ENCODE data around the gene FAM83F.

FAM83F gene

DNA sequence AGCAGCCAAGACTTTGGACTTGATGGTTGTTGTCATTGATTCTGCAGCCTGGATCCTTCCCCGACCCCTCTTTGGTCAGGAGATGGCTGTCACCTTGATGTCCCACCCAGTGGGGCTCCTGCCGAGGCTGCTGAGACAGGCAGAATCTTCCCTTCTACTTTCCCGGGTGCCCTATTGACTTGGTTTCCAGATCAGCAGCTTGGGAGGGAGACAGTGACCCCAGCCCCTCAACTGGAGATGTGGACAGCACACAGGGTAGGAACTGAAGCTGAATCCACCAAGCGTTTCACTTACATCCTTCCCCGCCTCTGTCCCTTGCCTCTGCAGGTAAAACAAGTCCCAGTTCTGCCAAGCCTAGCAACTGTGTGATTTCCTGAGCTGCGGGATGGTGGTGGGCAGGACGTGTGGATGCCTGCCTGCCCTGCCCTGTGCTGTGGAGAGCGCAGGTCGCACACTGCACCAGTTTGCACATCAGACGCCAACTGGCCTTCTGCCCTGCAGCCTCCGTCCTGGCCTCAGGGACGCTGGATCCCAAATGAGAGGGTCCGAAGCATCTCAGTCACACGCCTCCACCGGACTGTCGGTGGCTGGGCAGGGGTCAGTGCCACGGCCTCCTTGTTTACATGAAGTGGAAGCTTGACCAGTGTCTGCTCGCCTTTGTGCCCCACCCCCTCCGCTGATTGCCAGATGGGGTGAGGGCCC lies 34.6 kb downstream of the FAM83F start:
- H3K4me3 ChIP-seq (ENCODE audit: control insufficient read depth, low read depth, low read length): no peak overlapping the region
- DNase-seq (ENCODE audit: low read depth): no peak

GRCh38 chr22:40030026-40030757 lies 35.4 kb downstream of the FAM83F start:
- no peak overlapping the region for H3K4me3 ChIP-seq (ENCODE audit: control insufficient read depth, low read depth, low read length)
- no peak for DNase-seq (ENCODE audit: low read depth)
- TF ChIP-seq, protein P1, sequence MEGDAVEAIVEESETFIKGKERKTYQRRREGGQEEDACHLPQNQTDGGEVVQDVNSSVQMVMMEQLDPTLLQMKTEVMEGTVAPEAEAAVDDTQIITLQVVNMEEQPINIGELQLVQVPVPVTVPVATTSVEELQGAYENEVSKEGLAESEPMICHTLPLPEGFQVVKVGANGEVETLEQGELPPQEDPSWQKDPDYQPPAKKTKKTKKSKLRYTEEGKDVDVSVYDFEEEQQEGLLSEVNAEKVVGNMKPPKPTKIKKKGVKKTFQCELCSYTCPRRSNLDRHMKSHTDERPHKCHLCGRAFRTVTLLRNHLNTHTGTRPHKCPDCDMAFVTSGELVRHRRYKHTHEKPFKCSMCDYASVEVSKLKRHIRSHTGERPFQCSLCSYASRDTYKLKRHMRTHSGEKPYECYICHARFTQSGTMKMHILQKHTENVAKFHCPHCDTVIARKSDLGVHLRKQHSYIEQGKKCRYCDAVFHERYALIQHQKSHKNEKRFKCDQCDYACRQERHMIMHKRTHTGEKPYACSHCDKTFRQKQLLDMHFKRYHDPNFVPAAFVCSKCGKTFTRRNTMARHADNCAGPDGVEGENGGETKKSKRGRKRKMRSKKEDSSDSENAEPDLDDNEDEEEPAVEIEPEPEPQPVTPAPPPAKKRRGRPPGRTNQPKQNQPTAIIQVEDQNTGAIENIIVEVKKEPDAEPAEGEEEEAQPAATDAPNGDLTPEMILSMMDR (conservative IDR thresholded peaks at IDR 0.05; ENCODE audit: control insufficient read depth, insufficient read depth, low read depth, low read length): no peak

More for the DNA sequence above, 34.6 kb downstream of the FAM83F start:
- TF ChIP-seq, protein P1 (conservative IDR thresholded peaks at IDR 0.05; ENCODE audit: control insufficient read depth, insufficient read depth, low read depth, low read length): no peak

DNA sequence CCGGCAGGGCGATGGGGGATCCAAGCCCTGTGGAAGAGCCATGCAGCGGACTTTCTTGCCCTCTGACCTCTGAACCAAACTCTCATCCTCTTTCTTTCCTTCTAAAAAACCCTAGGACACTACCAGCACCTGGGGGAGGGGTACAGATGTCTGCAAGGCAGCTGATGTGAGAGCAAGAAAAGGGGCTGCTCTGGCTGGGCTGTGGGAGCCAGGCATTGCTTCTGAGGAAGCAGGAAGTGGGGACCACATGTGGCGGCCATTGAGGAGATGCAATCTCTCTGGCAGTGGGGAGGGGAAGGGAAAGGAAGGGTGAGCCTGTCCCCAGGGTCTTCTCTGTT lies 36.0 kb downstream of the FAM83F start:
- DNase-seq (ENCODE audit: low read depth): no peak
- no peak overlapping the region for H3K4me3 ChIP-seq (ENCODE audit: control insufficient read depth, low read depth, low read length)
- TF ChIP-seq, protein P1 (conservative IDR thresholded peaks at IDR 0.05; ENCODE audit: control insufficient read depth, insufficient read depth, low read depth, low read length): no peak

DNA sequence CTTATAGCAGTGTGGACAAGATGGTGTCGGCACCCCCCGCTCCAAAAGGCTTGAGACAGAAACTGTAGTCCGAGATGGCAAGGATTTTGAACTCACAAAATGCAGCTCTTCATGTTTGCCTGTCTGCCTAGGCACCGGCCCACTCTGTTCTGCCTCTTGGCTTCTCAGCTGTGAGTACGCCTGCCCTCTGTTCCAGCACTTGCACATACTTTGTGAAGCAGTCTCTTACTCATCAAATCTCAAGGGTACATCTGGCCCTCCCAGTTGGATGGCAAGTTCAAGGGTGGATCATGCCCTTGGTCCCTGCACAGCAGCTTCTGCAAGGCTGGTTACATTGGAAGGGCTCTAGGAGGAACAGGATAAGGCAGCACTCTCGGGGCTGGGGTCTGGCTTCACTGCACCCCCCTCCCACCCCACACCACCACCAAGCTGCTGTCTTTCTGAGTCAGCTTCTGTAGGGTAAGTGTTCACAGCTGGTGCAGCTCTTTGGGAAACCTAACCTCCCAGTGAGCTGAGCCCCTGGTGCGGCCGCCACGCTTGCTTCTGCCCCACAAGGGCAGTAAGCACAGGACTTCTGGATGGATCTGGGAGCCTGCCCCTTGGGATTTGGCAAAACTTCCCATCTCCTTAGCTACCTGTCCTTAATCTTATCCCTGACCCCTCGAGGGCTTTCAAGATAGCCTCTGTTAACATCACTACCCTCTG lies 37.2 kb downstream of the FAM83F start:
- no peak overlapping the region for H3K4me3 ChIP-seq (ENCODE audit: control insufficient read depth, low read depth, low read length)
- TF ChIP-seq, protein P1 (conservative IDR thresholded peaks at IDR 0.05; ENCODE audit: control insufficient read depth, insufficient read depth, low read depth, low read length): no peak
- peak; percentile 79 for DNase-seq (ENCODE audit: low read depth)

- TF ChIP-seq, protein P1 (conservative IDR thresholded peaks at IDR 0.05; ENCODE audit: control insufficient read depth, insufficient read depth, low read depth, low read length): no peak
- no peak overlapping the region for H3K4me3 ChIP-seq (ENCODE audit: control insufficient read depth, low read depth, low read length)
- no peak for DNase-seq (ENCODE audit: low read depth)
Observed at GRCh38 chr22:40033586-40034380, 39.0 kb downstream of the FAM83F start.

- TF ChIP-seq, protein P1 (conservative IDR thresholded peaks at IDR 0.05; ENCODE audit: control insufficient read depth, insufficient read depth, low read depth, low read length): no peak
- no peak overlapping the region for H3K4me3 ChIP-seq (ENCODE audit: control insufficient read depth, low read depth, low read length)
- DNase-seq (ENCODE audit: low read depth): no peak
Observed at GRCh38 chr22:40035351-40035750, 40.6 kb downstream of the FAM83F start.
